ENCODE measurements around the gene CACHD1.
"Not testable (repeated sequence)": the region's sequence is repeated elsewhere in the genome, so short reads cannot be mapped to it uniquely, and the experiment has no call there.

CACHD1 gene

DNA sequence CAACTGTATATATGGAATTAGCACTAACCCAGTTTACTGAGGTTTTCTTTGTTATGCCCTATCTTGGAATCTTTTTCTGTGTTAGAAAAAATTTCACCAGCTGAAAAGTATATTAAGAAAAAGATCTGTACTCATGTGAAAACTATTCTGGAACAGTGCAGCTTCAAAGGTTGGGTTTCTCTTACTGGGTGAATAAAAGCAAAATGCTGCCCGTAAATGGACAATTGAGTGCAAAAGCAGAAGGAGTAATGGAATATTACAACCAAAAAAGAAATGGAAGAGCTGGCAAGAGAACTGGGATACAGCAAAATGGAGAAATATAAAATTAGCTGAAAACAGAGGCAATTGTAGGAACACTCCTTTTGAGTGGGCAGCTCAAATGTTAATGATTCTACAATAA, 257.9 kb downstream of the CACHD1 start:
- no peaks in the 10 kb centered on the region for H3K9me3 ChIP-seq (ENCODE audit: insufficient read depth, low read length)
- H2AFZ ChIP-seq (ENCODE audit: low read depth, low read length) = no peak overlapping the region
- no peaks in the 10 kb centered on the region for H3K27me3 ChIP-seq (ENCODE audit: low read depth, low read length)
- no peaks in the 10 kb centered on the region for H3K4me1 ChIP-seq (ENCODE audit: low read length)
- H4K20me1 ChIP-seq (ENCODE audit: insufficient read depth, low read length) = no peaks in the 10 kb centered on the region
- H3K4me3 ChIP-seq (ENCODE audit: low read length) = no peak overlapping the region
- no peak overlapping the region for H3K27ac ChIP-seq (ENCODE audit: low read length)
- H3K36me3 ChIP-seq (replicated peaks; ENCODE audit: low read depth, low read length) = no peaks in the 10 kb centered on the region
- no peaks in the 10 kb centered on the region for H3K79me2 ChIP-seq (ENCODE audit: low read length)
- H3K9ac ChIP-seq (ENCODE audit: low read length) = no peak overlapping the region
- no peak overlapping the region for H3K4me2 ChIP-seq (ENCODE audit: low read length)
- TF ChIP-seq, protein P1, sequence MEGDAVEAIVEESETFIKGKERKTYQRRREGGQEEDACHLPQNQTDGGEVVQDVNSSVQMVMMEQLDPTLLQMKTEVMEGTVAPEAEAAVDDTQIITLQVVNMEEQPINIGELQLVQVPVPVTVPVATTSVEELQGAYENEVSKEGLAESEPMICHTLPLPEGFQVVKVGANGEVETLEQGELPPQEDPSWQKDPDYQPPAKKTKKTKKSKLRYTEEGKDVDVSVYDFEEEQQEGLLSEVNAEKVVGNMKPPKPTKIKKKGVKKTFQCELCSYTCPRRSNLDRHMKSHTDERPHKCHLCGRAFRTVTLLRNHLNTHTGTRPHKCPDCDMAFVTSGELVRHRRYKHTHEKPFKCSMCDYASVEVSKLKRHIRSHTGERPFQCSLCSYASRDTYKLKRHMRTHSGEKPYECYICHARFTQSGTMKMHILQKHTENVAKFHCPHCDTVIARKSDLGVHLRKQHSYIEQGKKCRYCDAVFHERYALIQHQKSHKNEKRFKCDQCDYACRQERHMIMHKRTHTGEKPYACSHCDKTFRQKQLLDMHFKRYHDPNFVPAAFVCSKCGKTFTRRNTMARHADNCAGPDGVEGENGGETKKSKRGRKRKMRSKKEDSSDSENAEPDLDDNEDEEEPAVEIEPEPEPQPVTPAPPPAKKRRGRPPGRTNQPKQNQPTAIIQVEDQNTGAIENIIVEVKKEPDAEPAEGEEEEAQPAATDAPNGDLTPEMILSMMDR (IDR thresholded peaks at IDR 0.05; ENCODE audit: low read depth, low read length) = no peak
- no peak for TF ChIP-seq EZH2phosphoT487 (IDR thresholded peaks at IDR 0.05; ENCODE audit: low read depth)

DNA sequence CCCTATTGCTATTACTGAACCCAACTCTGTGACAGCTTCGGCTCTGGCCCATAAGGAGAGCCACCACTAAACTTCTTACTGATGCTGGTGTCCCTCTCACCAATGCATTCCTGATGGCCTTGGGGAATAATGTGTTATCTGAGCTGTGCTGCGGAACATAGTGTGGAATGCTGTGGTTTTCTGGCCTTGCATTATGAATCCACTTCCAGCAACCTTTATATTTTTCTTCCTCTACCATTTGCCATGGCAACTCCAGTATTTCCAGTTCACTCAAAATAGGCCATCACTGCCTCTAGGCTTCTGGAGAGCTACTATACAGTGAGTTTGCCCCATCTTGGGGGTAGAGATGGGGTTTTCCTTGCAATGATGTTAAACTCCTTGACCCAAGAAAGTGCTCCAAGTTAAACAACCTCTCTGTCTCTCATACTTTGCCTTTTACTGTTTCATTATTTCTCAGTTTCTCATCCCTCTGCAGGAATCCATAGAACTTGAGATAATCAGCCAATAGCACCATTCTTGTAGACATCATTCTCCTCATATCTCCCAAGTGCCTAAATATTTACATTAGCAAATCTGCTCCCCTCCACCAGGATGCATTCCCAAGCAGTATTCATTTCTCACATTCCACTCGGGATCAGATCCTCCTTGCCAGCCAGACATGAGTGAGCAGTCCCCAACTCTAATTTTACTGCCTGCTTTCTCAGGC, 263.8 kb downstream of the CACHD1 start:
- H3K27ac ChIP-seq (ENCODE audit: low read length) = no peak overlapping the region
- no peak for TF ChIP-seq EZH2phosphoT487 (IDR thresholded peaks at IDR 0.05; ENCODE audit: low read depth)
- TF ChIP-seq, protein P1 (IDR thresholded peaks at IDR 0.05; ENCODE audit: low read depth, low read length) = no peak
- H3K9me3 ChIP-seq (ENCODE audit: insufficient read depth, low read length) = no peaks in the 10 kb centered on the region
- no peaks in the 10 kb centered on the region for H3K36me3 ChIP-seq (replicated peaks; ENCODE audit: low read depth, low read length)
- H3K9ac ChIP-seq (ENCODE audit: low read length) = no peak overlapping the region
- no peaks in the 10 kb centered on the region for H4K20me1 ChIP-seq (ENCODE audit: insufficient read depth, low read length)
- H3K4me1 ChIP-seq (ENCODE audit: low read length) = no peaks in the 10 kb centered on the region
- no peak overlapping the region for H3K4me2 ChIP-seq (ENCODE audit: low read length)
- H3K27me3 ChIP-seq (ENCODE audit: low read depth, low read length) = no peaks in the 10 kb centered on the region
- no peak overlapping the region for H3K4me3 ChIP-seq (ENCODE audit: low read length)
- H2AFZ ChIP-seq (ENCODE audit: low read depth, low read length) = no peak overlapping the region
- no peaks in the 10 kb centered on the region for H3K79me2 ChIP-seq (ENCODE audit: low read length)

DNA sequence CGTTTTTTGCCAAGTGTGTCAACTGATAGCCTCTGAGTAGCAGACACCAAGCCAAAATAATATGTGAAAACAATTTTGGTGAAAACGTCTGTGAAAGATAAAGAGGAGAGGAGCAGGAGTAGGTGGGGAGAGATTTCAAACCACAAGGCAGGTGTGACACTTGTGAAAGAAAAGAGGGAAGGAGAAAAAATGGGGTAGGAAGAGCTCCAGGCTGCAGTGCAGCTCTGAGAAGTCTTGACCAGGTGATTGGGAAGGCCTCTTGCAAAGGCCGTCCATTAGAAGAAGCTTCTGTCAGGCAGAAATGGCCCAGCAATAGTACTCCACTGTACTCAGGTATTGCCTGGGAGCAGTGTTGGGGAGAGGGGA, 264.3 kb downstream of the CACHD1 start:
- Histone ChIP-seq H3K4me3 (ENCODE audit: low read length) (no peak overlapping the region), H3K9me3 (ENCODE audit: insufficient read depth, low read length) (no peaks in the 10 kb centered on the region), H3K4me2 (ENCODE audit: low read length) (no peak overlapping the region), H2AFZ (ENCODE audit: low read depth, low read length) (no peak overlapping the region), H3K79me2 (ENCODE audit: low read length) (no peaks in the 10 kb centered on the region), H3K9ac (ENCODE audit: low read length) (no peak overlapping the region), H3K27me3 (ENCODE audit: low read depth, low read length) (no peaks in the 10 kb centered on the region), H3K36me3 (replicated peaks; ENCODE audit: low read depth, low read length) (no peaks in the 10 kb centered on the region), H3K27ac (ENCODE audit: low read length) (no peak overlapping the region), H3K4me1 (ENCODE audit: low read length) (no peaks in the 10 kb centered on the region), H4K20me1 (ENCODE audit: insufficient read depth, low read length) (no peaks in the 10 kb centered on the region)
- TF ChIP-seq, protein P1 (IDR thresholded peaks at IDR 0.05; ENCODE audit: low read depth, low read length) = no peak
- TF ChIP-seq EZH2phosphoT487 (IDR thresholded peaks at IDR 0.05; ENCODE audit: low read depth) = no peak

DNA sequence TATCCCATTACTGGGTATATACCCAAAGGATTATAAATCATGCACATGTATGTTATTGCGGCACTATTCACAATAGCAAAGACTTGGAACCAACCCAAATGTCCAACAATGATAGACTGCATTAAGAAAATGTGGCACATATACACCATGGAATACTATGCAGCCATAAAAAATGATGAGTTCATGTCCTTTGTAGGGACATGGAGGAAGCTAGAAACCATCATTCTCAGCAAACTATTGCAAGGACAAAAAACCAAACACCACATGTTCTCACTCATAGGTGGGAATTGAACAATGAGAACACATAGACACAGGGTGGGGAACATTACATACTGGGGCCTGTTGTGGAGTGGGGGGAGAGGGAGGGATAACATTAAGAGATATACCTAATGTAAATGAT, 270.8 kb downstream of the CACHD1 start:
- not testable (repeated sequence) for H3K4me1 ChIP-seq (ENCODE audit: low read length); H2AFZ ChIP-seq (ENCODE audit: low read depth, low read length); H3K79me2 ChIP-seq (ENCODE audit: low read length); H4K20me1 ChIP-seq (ENCODE audit: insufficient read depth, low read length); H3K9ac ChIP-seq (ENCODE audit: low read length); H3K9me3 ChIP-seq (ENCODE audit: insufficient read depth, low read length); H3K27me3 ChIP-seq (ENCODE audit: low read depth, low read length); H3K4me3 ChIP-seq (ENCODE audit: low read length); H3K36me3 ChIP-seq (replicated peaks; ENCODE audit: low read depth, low read length); H3K4me2 ChIP-seq (ENCODE audit: low read length); H3K27ac ChIP-seq (ENCODE audit: low read length)
